Tibial nerve (tissue), 4 donors: ENCODE results near the gene ABHD10. TPM values are rescaled to one million over a fixed set of nuclear protein-coding genes. Genes with fewer than 3 reads are reported as not detected.
A peak's percentile ranks its signal among the peaks of the same experiment; 100 is the strongest.

Source experiments
- DNase-seq, 2 donors: peaks; one replicate each; pipeline ENCODE4 v3.0.0-alpha.2; 2019; ENCODE audit warnings: low spot score in 2 of 2
- H3K27ac ChIP-seq, 4 donors: fragments of 200-600 bp; sonication (generic) in 3 of 4; one replicate each; pipeline ENCODE4 v1.5.1; 2017 to 2019; ENCODE audit warnings: mild to moderate bottlenecking in 1 of 4
- H3K27me3 ChIP-seq, 2 donors: fragments of 200-600 bp; sonication (generic) in 1 of 2; one replicate each; pipeline versions ENCODE4 v1.5.1 to v1.6.0; 2017 to 2019
- H3K36me3 ChIP-seq, 3 donors: fragments of 200-600 bp; sonication (generic); one replicate each; pipeline ENCODE4 v1.5.1; 2018 to 2019
- H3K4me1 ChIP-seq, 4 donors: fragments of 200-600 bp; sonication (generic) in 3 of 4; one replicate each; pipeline ENCODE4 v1.5.1; 2017 to 2019
- H3K4me3 ChIP-seq, 4 donors: fragments of 200-600 bp; sonication (generic) in 3 of 4; one replicate each; pipeline ENCODE4 v1.5.1; 2017 to 2019; ENCODE audit warnings: mild to moderate bottlenecking in 1 of 4, moderate library complexity in 1 of 4
- H3K9me3 ChIP-seq, 4 donors: fragments of 200-600 bp; sonication (generic) in 3 of 4; one replicate each; pipeline ENCODE4 v1.5.1; 2017 to 2019
- EP300 ChIP-seq, 2 donors: sonication (generic); formaldehyde crosslinking; IDR thresholded peaks; one replicate each; pipeline ENCODE4 v1.6.1; 2017; ENCODE audit warnings: antibody characterized with exemption in 2 of 2, mild to moderate bottlenecking in 1 of 2
- POLR2A ChIP-seq, 2 donors: fragments of 450-650 bp; IDR thresholded peaks; one replicate each; pipeline ENCODE4 v1.6.1; 2017; ENCODE audit warnings: antibody characterized with exemption in 2 of 2, mild to moderate bottlenecking in 2 of 2, moderate library complexity in 2 of 2
- WGBS, 2 donors: methylation state at CpG; one replicate each; pipeline ENCODE4 v1.1.5; 2018; 5-methylcytosine and 5-hydroxymethylcytosine counted together
- total RNA-seq, 4 donors: library from RNA; depleted of rRNA; stranded (reverse); fragments of >200 nt; gene quantifications; one replicate each; pipeline ENCODE4 v1.1.0, GENCODE V29; 2016
- TF ChIP-seq, protein P1 (sequence below), 5 experiments: fragments of 200-600 bp in 3 of 5; fragments of 450-650 bp in 2 of 5; sonication (generic) in 3 of 5; IDR thresholded peaks; one replicate each; pipeline ENCODE4 v1.5.1; 2016 to 2019; ENCODE audit warnings: antibody characterized with exemption in 5 of 5, mild to moderate bottlenecking in 3 of 5, moderate library complexity in 2 of 5

ABHD10 gene
- total RNA-seq, 4 donors from 2014 or later = 11.7 to 28.8 (median 19.4) TPM

DNA sequence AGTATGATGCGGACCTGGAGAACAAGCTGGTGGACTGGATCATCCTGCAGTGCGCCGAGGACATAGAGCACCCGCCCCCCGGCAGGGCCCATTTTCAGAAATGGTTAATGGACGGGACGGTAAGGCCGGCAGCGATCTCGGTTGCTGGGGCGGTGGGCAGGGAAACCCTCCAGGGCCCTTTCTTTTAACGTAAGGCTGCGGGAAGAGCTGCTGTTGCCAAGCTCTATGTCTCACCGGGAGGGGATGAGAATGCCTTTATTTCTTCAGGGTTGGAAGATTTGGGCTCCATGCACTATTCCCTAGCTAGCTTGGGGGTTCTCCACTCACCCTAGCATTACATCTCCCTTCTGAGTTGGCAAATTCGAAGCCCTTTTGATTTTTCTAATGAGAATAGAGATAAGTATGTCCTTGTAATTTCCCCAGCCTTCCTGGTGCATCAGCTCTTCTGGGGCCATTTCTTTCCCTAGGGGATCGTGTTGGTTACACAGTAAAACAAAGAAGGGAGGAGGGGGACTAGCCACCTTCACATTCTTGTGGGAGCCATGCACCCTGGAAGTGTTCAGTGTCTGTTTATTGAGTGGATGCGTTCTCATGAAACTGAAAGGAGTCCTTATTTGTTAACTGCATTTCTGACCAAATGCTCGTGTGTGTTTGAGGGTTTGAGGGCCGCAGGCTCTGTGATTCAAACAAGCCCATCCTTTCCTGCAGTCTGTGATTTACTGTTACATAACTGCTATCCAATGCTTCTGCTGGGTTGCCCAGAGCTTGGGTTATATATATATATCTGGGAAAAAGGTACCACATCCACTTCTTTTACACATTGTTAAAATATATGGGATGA lies 20.9 kb downstream of the ABHD10 start:
- 29 to 30% methylated on average over 19 of the region's 19 CpGs for WGBS, 2 donors
- H3K36me3 ChIP-seq = no peaks in the 10 kb centered on the region
- TF ChIP-seq, protein P1, sequence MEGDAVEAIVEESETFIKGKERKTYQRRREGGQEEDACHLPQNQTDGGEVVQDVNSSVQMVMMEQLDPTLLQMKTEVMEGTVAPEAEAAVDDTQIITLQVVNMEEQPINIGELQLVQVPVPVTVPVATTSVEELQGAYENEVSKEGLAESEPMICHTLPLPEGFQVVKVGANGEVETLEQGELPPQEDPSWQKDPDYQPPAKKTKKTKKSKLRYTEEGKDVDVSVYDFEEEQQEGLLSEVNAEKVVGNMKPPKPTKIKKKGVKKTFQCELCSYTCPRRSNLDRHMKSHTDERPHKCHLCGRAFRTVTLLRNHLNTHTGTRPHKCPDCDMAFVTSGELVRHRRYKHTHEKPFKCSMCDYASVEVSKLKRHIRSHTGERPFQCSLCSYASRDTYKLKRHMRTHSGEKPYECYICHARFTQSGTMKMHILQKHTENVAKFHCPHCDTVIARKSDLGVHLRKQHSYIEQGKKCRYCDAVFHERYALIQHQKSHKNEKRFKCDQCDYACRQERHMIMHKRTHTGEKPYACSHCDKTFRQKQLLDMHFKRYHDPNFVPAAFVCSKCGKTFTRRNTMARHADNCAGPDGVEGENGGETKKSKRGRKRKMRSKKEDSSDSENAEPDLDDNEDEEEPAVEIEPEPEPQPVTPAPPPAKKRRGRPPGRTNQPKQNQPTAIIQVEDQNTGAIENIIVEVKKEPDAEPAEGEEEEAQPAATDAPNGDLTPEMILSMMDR (IDR thresholded peaks at IDR 0.05) = no peak
- TF ChIP-seq EP300 (IDR thresholded peaks at IDR 0.05) (no peak), POLR2A (IDR thresholded peaks at IDR 0.05) (no peak)
- no peak overlapping the region for H3K27ac ChIP-seq
- peaks cover 0 to 10% of the 10 kb centered on the region in 2 donors for H3K27me3 ChIP-seq
- H3K4me1 ChIP-seq = peaks cover 0 to 18% (median 3%) of the 10 kb centered on the region in 4 donors
- H3K4me3 ChIP-seq = peak overlapping the region; percentile 10 to 44 (median 32)
- DNase-seq = no peak
- no peaks in the 10 kb centered on the region for H3K9me3 ChIP-seq

DNA sequence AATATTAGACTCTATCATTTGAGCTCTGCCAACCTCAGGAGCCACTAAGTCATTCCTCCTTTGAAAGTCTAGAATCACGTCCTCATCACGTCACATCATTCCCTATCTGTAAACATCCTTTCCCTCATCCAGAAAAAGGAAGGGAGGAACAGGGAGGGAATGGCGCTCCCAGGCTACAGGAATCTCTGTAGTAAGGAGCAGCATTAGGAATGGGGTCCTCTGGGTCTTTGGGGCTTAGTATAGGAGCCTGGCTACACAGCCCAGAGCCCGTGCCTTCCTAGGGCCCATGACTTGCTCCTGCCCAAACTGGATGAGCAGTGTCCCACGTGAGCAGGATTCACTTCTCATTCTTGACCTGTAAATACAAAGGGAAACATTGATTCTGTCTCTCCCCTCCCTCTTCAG lies 21.5 kb downstream of the ABHD10 start:
- Histone ChIP-seq H3K4me3 (no peak overlapping the region), H3K36me3 (no peaks in the 10 kb centered on the region), H3K27me3 (peaks cover 0 to 10% of the 10 kb centered on the region in 2 donors), H3K4me1 (peaks cover 0 to 18% (median 3%) of the 10 kb centered on the region in 4 donors), H3K9me3 (no peaks in the 10 kb centered on the region), H3K27ac (no peak overlapping the region)
- 96 to 97% methylated on average over 5 of the region's 5 CpGs for WGBS, 2 donors
- DNase-seq = no peak
- TF ChIP-seq POLR2A (IDR thresholded peaks at IDR 0.05) (no peak), EP300 (IDR thresholded peaks at IDR 0.05) (no peak)
- TF ChIP-seq, protein P1 (IDR thresholded peaks at IDR 0.05) = no peak

DNA sequence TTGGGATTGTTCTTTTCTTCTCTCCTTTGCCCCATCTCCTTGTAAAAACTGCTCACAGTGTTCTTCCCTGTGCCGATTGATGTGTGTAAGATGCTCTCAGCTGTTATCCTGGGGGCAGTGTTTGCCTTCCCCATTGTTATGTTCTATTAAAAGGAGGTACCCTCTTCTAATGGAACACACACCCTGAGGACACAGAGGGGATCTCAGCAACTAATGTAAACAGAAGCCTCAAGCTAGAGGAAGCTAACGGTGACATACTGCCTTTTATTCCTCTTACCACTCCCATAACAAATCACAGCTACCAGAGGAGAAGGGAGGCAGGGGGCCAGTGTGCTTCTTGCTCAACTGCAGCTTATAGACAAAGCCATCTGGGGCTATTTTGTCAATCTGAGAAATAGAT lies 22.1 kb downstream of the ABHD10 start:
- 80 to 84% methylated on average over 2 of the region's 2 CpGs for WGBS, 2 donors
- DNase-seq = no peak
- TF ChIP-seq EP300 (IDR thresholded peaks at IDR 0.05) (no peak), POLR2A (IDR thresholded peaks at IDR 0.05) (no peak)
- TF ChIP-seq, protein P1 (IDR thresholded peaks at IDR 0.05) = no peak
- H3K4me1 ChIP-seq = peaks cover 0 to 18% (median 3%) of the 10 kb centered on the region in 4 donors
- H3K27ac ChIP-seq = no peak overlapping the region
- no peaks in the 10 kb centered on the region for H3K36me3 ChIP-seq
- H3K9me3 ChIP-seq = no peaks in the 10 kb centered on the region
- H3K4me3 ChIP-seq = no peak overlapping the region
- H3K27me3 ChIP-seq = peaks cover 0 to 10% of the 10 kb centered on the region in 2 donors

DNA sequence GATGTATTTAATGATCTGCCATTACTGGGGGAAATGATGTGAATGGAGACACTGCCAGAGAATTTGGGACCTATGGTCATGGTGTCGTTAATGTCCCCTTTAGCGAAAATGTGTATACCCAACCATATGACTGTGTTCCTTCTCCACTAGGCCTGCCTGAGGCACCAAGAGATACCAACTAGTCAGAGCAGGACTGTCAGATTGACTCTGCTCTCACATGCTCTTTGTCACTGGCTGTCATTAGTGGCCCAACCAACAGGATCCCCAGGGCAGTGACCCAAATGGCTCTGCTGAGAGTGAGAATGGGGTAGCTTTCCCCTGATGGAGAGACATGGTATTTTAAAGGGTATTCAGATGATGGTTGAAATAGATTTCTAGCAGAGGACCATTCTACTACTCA lies 22.7 kb downstream of the ABHD10 start:
- H3K27me3 ChIP-seq = peaks cover 0 to 10% of the 10 kb centered on the region in 2 donors
- peaks cover 0 to 18% (median 3%) of the 10 kb centered on the region in 4 donors for H3K4me1 ChIP-seq
- H3K9me3 ChIP-seq = no peaks in the 10 kb centered on the region
- no peak overlapping the region for H3K4me3 ChIP-seq
- TF ChIP-seq EP300 (IDR thresholded peaks at IDR 0.05) = no peak
- DNase-seq = no peak
- WGBS, 2 donors = 79 to 94% methylated on average over 2 of the region's 2 CpGs
- no peak overlapping the region for H3K27ac ChIP-seq
- no peaks in the 10 kb centered on the region for H3K36me3 ChIP-seq

DNA sequence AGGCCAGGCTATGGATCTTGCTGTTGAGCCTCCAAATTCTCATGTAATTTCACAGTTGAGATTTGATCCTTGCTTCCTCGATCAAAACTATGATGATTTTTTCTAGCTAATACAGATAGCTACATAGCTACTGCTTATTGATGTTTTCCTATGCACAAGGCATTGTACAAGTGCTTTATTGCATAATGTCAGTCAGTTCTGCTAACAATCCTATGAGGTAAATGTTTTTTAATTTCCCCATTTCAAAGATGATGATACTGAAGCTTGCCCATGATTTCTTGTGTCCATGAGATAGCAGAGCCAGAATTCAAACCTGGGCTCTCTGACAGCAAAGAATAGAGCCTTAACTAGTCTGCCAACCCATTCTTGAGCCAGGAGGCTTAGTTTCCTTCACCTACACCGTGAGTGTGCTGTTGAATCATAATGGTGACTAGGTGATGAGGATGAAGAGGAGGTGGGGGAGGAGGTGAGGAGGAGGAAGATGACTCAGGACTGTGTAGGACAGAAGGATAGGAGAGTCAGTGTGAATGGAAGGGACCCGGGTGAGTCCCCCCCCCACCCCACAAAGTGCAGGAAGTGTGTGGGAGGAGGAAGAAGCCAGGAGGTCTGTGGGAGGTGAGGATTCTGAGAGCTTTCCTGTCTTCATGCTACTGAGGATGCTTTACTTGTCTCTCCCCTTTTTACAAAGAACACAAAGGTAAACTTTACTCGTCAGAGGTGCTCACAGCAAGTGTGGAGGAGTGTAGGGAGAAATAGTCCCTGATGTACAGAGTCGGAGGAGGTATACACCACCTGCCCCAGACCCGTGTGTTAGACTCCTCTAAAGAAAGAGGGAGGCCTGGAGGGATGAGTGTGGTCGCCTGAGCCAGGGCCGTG lies 23.5 kb downstream of the ABHD10 start:
- no peak overlapping the region for H3K4me3 ChIP-seq
- DNase-seq = no peak
- H3K36me3 ChIP-seq = no peaks in the 10 kb centered on the region
- no peaks in the 10 kb centered on the region for H3K9me3 ChIP-seq
- H3K27ac ChIP-seq = no peak overlapping the region
- H3K27me3 ChIP-seq = peaks cover 0 to 10% of the 10 kb centered on the region in 2 donors
- H3K4me1 ChIP-seq = peaks cover 0 to 18% (median 3%) of the 10 kb centered on the region in 4 donors
- 71 to 73% methylated on average over 8 of the region's 8 CpGs for WGBS, 2 donors
- TF ChIP-seq, protein P1 (IDR thresholded peaks at IDR 0.05) = no peak
- no peak for TF ChIP-seq POLR2A (IDR thresholded peaks at IDR 0.05)
